RPMI8226 (cell line): Measurements from ENCODE around the gene TMEM273.

Experiments
- DNase-seq: peaks from one replicate; pipeline ENCODE4 v3.0.0-alpha.2; 2015

Gene TMEM273

DNA sequence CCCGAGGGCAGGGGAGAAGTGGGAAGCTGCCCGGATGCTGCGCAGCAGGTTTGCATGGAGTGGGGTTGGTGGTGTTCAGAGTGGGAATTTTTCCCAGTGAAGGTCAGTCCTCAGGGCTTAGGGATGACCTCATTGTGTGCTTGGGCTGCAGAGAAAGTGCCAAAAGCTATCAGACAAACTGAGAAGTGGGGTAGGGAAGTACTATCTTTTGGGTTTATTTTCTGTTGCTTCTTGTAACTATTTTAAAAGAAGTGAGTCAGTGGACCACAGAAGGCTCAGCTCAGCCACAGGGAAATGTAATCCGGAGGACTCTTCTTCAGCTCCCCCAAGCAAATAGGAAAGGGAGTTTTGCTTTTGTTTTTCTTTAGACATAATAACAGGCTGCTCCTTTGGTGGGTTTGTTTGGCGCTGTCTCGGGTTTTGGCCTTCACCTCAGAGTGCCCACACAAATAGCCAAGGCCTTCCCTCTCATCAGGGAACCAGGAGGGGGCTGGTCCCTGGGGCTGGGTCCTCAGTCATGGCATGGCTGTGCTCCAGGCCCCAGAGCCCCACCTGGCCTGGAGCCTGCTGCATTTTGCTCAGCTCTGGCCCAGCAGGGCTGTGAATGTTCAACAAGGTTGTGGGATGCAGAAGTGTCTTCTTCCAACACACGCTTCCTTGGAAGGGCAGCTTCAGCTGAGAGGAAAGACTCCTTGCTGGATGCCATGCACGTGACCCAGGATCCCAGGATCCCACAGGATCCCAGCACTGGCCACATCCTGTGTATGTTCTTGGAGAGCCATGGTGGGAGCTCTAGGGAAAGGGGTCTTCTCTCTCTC is 49.0 kb downstream of the TMEM273 start:
- no peak for DNase-seq

DNA sequence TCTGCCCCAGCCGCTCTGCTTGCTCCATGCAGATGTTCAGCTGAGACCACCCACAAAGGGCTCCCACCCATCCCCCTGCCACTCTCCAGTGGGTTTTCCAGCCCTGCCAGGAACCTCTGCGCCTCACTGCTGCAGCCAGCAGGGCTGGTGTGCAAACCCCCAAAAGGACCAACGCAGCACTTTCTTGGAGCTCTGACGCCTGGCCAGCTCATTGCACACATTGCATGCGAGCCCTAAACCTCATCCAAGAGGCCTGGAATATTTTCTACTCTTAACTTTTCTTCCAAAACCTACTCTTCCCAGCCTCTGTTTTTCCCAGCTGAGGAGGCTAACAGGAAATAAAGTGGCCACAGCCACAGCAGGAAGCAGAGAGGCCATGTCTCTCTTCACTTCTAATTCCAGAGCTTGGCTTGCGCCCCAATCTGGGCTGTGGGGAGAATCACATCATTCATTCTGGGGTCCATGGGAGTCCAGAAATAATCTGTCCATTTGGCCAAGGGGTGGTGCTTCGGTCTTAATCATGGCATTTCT is 49.8 kb downstream of the TMEM273 start:
- peak; percentile 45 for DNase-seq

DNA sequence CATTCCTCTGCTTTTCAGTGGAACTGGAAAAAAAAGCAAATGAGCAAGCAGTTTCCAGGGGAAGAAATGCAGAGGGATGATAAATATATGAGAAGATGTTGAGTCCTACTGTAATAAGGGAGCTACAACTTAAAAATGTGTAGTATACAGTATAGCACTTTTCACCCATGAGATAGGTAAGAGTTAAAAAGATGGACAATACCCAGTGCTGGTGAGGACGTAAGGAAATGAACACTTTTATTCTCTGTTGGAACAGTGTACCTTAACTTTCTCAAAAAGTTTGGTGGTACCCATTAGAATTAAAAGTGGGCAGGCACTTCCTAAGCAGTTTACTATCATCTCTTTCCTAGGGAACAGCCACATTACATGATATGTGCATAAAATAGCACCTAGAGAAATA is 51.7 kb downstream of the TMEM273 start:
- no peak for DNase-seq

DNA sequence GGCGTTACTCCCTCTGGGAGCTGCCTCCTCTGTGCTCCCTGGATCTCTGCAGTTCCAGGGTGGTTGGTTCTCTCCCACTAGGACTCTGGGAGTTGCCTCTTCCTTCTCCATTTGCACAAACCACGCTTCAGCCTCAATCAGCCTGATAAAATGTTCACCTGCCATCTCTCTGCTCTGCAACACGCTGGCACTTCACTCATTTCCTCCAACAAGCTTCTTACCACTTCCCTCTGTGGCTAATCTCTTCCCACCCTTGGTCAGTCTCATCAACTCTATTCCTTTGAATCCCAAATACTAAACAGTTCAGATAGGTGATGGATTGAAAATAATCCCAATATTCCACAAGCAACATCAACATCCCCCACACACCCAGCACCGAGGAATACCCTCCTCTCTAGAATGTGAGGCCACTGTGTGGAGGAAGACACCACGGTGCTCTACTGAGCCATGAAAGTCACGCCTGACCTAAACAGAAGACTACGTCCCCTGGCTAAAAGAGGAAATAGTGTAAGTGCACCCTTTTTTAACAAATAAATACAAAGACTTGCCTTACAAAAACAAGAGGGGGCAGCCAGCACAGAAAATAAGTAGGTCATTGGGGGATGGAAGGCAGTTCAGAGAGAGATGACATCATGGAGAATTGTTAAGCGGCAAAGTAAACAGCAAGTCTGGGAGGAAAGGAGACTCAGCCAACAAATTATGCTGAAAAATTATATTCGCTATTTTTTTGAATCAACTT is 52.4 kb downstream of the TMEM273 start:
- no peak for DNase-seq

DNA sequence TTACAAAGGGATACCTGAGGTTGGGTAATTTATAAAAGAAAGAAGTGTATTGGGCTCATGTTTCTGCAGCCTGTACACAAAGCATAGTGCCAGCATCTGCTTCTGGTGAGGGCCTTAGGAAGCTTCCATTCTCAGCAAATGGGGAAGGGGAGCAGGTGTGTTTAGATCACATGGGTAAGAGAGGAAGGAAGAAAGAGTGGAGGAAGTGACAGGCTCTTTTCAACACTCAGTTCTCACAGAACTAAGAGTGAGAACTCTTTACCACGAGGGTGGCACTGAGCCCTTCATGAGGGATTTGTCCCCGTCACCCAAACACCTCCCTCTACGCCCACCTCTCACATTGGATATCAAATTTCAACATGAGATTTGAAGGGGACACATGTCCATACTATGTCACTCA is 53.9 kb downstream of the TMEM273 start:
- no peak for DNase-seq

DNA sequence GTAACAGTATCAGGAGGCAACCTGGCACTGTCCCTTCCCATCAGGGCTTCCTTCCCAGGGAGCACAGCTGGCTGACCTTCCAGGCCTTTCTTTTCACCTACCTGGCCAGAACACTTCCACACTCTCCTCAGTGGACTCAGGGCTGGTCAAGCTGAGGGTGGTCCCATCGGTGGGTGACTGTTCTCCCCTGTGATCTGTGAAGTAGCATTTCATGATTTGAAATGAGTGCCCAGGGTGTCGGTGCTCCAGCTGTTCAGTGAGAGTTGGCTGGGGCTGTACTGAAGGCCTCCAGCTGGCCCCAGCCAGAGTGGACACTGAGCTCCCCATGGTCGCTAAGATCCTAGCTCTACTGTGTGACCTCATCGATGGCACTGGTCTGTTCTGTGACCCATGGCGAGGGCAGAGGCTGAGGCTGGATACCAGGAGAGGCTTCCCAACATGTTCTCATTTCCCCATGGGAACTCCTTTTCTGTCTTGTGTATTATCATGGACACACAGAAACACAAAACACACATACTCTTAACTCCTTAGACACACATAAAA is 54.4 kb downstream of the TMEM273 start, which contains the start of gene FAM170B:
Gene FAM170B (minus strand): TSS at position 316 of the 543 bp plus-strand sequence. CDS start 103 bp downstream, at position 213.
- DNase-seq = no peak

DNA sequence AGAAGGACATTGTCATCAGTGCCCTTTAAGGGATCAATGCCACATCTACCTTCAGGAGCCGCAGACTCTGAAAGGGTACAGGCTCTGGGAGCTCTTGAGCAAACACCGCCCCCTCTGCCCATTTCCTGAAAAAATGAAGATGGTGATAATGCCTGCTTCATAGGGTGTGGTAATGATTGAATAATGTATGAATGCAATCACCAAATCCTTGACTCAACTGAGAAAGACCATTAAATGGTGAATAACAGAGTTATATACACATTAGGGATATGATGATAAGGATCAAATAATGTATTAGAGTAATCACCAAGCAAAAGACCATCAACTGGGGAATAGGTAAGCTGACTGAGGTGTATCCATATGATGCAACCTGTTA is 55.8 kb downstream of the TMEM273 start:
- DNase-seq = no peak

DNA sequence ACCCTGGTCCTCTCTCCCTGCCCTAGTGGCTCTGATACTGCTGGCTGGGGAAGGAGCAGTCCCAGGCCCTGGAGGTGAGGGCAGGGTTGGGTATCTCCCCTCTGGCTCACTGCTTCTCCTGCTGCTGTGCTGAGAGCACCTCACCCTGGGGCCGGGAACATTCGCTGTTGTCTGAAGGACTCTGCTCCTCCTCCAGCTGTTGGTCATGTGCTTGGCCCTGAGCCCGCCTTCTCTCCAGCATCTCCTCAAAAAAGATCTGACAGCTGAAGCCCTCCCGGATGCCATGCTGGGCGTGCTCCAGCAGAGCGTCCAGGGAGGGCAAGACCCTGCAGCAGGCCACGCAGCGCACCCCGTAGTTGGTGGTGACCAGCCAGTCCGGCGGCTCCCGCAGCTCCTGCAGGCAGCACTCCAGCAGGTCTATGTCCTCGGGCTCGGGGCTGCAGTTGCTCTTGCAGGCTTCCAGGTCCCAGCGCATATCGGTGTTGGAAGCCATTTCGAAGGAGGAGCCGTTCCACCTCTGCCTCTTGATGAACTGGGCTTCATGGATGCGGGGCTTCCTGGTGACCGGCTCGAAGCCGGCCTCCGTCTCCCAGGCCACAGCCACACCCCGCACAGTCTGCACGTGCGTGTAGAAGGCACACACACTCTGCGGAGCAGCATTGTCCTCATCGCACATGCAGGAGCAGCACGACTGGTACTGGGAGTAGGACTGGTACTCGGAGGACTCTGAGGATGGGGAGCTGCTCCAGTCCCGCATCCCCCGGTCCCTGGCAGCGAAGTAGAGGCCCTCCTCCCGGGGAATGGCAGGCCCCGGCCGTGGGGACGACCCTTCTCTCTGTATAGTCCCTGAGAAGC is 56.5 kb downstream of the TMEM273 start:
- no peak for DNase-seq

DNA sequence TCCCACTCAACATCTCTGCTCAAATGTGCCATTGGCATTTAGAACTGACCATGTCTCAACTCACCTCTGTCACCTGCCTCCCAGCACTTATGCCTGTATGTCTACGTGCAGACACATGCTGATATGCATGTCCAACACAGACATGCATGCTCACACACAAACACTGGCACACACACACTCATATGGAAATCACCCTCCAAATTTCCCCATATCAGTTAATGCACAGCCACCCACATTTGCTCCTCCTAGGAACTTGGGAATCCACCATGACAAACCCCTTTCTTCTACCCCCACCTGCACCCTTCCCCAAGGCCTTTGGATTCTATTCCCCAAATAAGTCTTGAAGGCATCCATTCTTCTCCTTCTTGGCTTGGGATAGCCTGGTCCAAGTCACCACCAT is 58.8 kb downstream of the TMEM273 start:
- no peak for DNase-seq

DNA sequence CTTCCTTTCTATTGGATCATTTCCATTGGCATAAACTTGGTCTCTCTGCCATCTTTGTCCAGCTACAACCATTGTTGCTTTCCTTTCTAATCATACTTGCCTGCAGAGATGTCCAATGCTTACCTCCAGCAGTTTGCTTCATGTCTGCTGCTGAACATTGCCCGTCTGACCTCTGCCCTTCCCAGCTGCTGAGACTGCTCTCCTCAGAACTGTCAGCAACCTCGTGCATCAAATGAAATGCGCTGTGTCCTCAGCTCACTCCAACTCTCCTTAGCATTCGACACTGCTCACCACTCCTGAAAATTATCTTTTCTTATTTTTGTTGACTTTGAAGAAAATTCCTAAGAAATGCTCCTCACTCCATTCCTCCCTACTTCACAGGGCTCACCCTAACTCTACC is 59.3 kb downstream of the TMEM273 start:
- DNase-seq = no peak

DNA sequence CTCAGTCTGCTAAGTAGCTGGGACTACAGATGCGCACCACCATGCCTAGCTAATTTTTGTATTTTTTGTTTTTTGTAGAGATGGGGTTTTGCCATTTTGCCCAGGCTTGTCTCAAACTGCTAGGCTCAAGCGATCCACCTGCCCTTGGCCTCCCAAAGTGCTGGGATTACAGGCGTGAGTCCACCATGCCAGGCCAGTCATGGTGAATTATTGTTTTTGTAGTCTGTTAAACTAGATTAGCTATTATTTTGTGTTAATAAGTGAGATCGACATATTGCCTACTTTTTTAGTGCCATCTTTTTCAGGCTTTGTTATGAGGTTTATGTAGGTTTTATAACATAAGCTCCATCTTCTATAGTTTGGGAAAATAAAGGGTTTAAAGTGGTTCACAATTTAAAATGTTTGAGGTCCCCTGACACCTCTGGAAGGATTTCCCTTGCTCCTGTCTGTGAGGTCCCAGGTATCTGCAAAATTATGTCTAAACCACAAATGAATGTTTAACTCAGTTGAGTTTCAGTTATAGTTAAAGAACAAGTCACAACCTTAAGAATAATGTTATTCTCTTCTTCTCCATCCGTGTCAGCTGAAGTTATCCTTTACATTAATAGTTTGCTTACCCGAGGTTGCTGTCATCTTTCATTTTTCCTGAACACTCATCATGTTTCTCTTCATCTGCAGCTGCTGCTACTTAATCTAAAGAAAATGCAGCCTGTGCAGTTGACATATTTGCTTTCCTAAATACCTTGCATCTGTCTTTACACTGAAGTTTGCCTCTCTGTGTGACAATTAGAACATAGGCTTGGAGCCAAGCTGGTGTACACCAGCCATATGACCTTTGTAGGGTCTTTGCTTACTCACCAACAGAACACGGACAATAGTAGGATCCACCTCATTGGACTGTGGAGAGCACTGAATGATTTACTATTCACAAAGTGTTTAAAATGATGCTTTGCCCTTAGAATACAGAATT is 63.9 kb downstream of the TMEM273 start:
- DNase-seq = no peak

DNA sequence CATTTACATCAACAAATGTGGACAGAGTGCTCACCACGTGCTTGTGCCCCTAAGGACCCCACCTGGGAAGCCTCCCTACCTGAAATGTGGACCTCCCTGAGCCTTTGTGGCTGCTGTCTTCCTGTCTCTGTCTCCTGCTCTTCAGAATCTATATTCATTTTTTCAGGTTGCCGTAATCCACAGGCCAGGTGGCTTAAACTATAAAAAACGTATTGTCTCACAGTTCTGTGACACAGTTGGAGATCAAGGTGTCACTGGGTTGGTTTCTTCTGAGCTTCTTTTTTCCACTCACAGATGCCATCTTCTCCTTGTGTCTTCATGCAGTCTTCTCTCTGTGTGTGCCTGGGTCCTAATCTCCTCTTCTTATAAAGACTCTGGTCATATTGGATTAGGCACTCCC is 67.3 kb downstream of the TMEM273 start:
- DNase-seq = no peak

DNA sequence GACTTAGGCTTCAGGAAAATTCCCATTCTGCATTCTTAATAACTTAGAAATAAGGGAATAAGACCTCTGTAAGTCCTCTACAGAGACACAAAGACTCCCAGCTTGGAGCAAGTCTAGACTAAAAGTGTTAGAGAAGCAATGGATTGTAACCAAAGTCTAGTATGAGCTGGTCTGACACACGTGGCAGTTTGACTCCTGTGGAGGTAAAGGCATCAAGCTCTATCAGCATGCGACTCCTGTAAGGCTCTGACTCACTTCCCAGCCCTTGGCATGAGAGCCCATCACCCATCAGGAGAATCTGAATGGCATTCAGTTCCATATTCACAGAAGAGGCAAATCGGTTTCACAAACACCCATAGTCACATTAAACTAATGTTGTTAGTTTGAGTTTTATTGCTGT is 68.4 kb downstream of the TMEM273 start:
- no peak for DNase-seq

DNA sequence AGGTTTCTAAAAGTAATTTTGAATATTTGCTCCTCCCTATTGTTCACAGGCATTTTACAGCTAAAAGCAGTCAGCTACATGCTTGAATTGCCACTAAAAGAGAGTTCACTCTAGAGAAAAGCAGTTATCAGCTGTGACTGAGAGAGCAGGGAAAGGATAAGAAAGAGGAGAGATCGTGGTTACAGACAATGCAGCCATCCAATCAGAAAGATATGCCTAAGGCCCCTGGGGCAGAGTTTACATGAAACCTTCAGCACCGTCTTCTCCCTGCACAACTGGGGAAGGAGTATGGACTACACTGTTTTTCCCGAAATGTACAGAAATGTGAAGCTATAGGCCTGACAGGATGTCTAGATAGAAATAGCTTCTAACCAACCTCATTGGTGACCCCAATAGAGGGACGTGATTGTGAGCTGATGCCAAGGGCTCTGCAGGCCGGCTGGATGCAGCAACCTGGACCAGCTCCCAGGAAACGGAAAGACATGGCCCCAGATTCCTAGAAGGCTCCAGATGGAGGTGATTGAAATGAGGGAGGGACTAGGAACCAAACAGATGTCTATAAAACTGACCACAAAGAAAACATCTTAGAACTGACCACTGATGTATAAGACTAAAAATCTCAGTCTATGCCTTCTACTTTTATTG is 69.6 kb downstream of the TMEM273 start:
- DNase-seq = no peak

DNA sequence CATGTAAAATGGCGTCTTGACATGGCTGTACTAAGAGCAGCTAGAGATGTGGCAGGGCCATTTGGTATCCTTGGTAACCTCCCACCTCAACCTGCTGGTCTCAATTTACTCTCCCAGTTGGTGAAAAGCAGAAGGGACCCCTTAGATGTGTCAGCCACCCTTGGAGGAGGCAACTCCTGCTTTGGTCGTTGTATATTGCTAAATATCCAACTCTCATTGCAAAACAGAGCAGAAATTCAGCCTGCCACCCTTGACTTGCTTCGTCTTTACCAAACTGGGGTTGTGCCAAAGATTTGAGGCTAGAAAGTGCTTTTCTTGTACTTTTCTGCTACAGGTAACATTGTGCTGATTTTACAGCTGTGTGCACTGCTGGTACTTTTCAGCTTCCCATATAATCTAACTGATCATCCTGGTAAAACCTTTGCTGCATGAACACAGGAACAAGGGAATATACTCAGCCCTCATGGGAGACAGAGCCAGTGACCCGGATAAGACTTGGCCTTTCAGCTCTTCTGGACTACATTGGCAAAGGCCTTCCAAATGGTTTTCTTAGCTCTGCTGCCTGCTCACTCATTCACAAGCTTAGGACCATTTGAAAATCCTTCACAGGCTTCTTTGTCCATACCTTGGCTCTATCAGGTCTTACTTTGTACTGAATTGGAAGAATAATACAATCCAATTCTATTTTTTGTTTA is 70.7 kb downstream of the TMEM273 start:
- DNase-seq = peak; percentile 82

DNA sequence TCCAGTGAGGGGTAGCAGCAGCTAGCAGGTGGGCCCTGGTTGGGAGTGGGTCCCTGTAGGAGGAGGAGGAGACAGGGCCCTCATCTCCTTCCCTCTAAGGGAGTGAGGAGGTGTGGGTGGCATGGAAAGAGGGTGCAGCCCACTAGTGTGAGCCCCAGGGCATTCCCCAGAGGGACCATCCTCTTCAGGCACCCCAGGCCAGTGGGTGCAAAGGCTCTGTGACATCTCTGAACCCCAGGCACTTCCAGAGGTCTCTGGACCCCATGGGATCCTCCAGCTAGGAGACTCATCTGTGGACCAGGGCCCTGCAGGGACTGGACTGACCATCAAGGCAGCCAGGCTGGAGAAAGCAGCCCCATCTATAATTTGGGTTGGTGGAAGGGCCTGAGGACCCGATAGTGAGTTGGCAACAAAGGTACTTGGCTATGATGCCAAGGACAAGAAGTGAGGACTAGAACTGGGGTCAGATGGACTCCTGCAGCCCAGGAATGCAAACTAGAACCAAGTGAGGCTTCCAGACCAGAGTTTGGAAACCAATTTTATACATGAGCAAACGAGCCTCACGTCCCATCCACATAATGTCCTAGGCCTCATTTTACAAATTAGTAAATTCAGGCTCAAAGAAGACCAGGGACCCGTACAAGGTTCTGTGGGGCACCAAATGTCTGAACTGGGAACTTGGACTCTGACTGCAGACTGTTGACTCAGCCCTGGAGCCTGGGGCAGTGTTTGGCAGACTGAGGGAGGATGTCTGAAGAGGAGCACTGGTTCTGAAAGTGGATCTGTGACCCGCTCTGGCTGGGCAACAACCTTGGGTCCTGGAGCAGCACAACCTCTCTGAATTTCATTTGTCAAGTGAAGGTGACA is 71.4 kb downstream of the TMEM273 start:
- DNase-seq = no peak

DNA sequence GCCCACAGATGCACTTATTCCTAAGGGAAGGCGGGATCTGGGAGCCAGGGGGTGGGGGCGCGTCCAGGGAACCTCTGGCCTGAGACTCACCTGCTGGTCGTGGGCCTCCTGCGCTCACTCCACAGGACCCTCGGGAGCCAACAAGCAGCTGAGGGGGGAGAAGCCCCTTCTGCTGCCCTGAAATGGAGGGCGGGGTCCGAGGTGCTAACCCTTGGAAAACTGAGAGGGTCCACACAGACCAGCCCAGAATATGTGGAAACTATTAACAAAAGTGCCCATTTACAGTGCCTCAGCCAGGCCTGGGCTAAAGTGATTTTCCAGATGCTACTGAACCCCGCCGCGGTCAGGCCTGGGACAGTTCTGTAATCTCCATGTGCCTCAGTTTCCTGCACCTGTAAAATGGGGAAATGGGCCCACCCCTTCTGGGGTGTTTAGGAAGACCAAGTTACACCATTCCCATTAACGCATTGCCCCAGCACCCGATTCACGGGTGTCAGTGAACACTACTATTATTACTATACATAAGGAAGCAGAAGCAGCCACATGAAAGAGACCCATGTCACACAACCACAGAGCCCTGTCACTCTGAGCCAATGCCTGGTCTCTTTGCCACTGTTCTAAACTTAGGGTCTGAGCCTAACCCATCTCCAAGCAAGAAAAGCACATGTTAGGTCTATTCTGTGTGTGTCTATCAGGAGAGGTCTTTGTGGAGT is 72.2 kb downstream of the TMEM273 start:
- no peak for DNase-seq

DNA sequence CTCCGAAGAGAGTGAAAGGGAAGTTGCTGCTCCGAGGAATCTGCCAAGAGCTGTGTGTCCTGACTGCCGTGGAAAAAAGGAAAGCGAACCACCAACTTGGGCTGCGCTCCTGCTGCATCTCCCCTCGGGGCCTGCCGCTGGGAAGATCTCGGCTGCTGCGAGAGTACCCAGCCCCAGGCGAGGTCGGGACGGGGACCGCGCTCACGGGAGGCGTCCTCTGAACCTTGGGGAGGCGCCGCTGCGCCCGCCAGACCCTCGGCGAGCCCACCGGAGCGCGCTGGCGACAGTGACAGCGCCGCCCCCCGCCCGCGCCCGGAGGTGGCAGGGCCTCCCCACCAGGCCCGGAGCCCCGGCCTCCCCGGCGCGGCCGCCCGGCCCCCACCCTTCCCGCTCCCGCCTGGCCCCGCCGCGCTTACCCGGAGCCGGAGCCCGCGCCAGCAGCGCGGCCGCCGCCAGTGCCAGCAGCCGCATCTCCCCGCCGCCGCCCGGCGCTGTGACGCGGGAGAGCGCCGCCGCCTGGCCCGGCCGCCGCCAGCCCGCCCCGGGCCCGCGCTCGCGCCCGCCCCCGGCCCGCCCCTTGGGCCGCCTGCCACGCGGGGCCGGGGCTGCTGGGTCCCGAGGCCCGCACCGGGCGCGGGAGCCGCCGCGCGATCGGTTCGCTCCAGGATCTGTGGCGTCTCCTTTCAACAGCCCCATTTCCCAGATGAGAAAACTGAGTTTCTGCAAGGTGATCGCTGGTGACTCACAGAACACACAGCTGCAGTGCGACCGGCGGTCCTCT is 73.0 kb downstream of the TMEM273 start, which contains the start of gene VSTM4:
Gene VSTM4 (minus strand): TSS at position 508 of the 781 bp plus-strand sequence. CDS start 37 bp downstream, at position 471.
- DNase-seq = peak; percentile 61
